HepG2 (cell line): ENCODE data around the gene CFAP73. TPM values are rescaled to one million over a fixed set of nuclear protein-coding genes. Genes with fewer than 3 reads are reported as not detected.

ENCODE experiments used
- CBFB ChIP-seq: sonication (generic); formaldehyde crosslinking; IDR thresholded peaks from 2 replicates; pipeline ENCODE4 v1.4.0; 2020; ENCODE audit warnings: missing genetic modification reagents
- CCDC6 ChIP-seq: sonication (generic); formaldehyde crosslinking; IDR thresholded peaks from 2 replicates; pipeline ENCODE4 v1.8.1; 2022; ENCODE audit warnings: mild to moderate bottlenecking, missing genetic modification reagents, moderate library complexity
- DPF2 ChIP-seq: sonication (generic); formaldehyde crosslinking; IDR thresholded peaks from 2 replicates; pipeline ENCODE4 v1.4.0; 2020; ENCODE audit warnings: mild to moderate bottlenecking, low read depth, missing genetic modification reagents, borderline replicate concordance
- ELF4 ChIP-seq: sonication (generic); formaldehyde crosslinking; IDR thresholded peaks from 2 replicates; pipeline ENCODE4 v1.5.0; 2020; ENCODE audit warnings: missing genetic modification reagents, mild to moderate bottlenecking, moderate library complexity, borderline replicate concordance
- GATA4 ChIP-seq: sonication (generic); IDR thresholded peaks from 2 replicates; pipeline ENCODE4 v1.6.1; 2016; ENCODE audit warnings: antibody characterized with exemption, low read depth, borderline replicate concordance
- LCORL ChIP-seq, 2 experiments: fragments of 450-650 bp in 1 of 2; sonication (generic) in 1 of 2; formaldehyde crosslinking in 1 of 2; IDR thresholded peaks; 2 replicates each; pipeline versions ENCODE4 v1.5.0 to v1.6.1; 2017 to 2020; ENCODE audit warnings: antibody characterized with exemption in 1 of 2, missing genetic modification reagents in 1 of 2
- NFATC3 ChIP-seq: sonication (generic); formaldehyde crosslinking; IDR thresholded peaks from 2 replicates; pipeline ENCODE4 v1.5.1; 2020; ENCODE audit warnings: mild to moderate bottlenecking, missing genetic modification reagents
- ZNF337 ChIP-seq: sonication (generic); formaldehyde crosslinking; IDR thresholded peaks from 2 replicates; pipeline ENCODE4 v1.5.1; 2020; ENCODE audit warnings: missing genetic modification reagents, low read depth, mild to moderate bottlenecking, borderline replicate concordance
- ZNF547 ChIP-seq: sonication (generic); formaldehyde crosslinking; IDR thresholded peaks from 2 replicates; pipeline ENCODE4 v1.5.1; 2020; ENCODE audit warnings: mild to moderate bottlenecking, missing genetic modification reagents
- polyA plus RNA-seq, 8 experiments: library from polyadenylated mRNA; depleted of rRNA in 3 of 8; stranded (reverse) in 7 of 8; unstranded in 1 of 8; fragments of >200 nt; fragmentation: Illumina TruSeq in 4 of 8; extraction: Trizol in 4 of 8; gene quantifications; 2 replicates each; pipeline versions ENCODE4 v1.2.1 to v1.2.3, GENCODE V29; 2011 to 2016; ENCODE audit warnings: low read depth in 4 of 8, missing spikeins in 1 of 8, mixed read lengths in 1 of 8; ENCODE audit not compliant: insufficient read depth in 1 of 8
- total RNA-seq, 5 experiments: library from RNA; depleted of rRNA; stranded (reverse); fragments of >200 nt; fragmentation: Illumina TruSeq; extraction: Trizol; gene quantifications; 2 replicates each; pipeline ENCODE4 v1.2.3, GENCODE V29; 2016; ENCODE audit warnings: low read depth in 1 of 5
- TF ChIP-seq, protein P1 (sequence below): sonication (generic); formaldehyde crosslinking; IDR thresholded peaks from 2 replicates; pipeline ENCODE4 v1.5.1; 2020; ENCODE audit warnings: missing genetic modification reagents, mild to moderate bottlenecking, borderline replicate concordance
- TF ChIP-seq, protein P2 (sequence below): sonication (generic); formaldehyde crosslinking; IDR thresholded peaks from 2 replicates; pipeline ENCODE4 v1.4.0; 2020; ENCODE audit warnings: mild to moderate bottlenecking, low read depth, missing genetic modification reagents
- TF ChIP-seq, protein P3 (sequence below): sonication (generic); formaldehyde crosslinking; IDR thresholded peaks from 2 replicates; pipeline ENCODE4 v1.8.1; 2023; ENCODE audit warnings: mild to moderate bottlenecking, missing genetic modification reagents

The CFAP73 gene
- total and polyA plus RNA-seq, 2 of the 13 experiments (the other 11 are each of a cell fraction or from before 2014, with no cell fraction given) = not detected

DNA sequence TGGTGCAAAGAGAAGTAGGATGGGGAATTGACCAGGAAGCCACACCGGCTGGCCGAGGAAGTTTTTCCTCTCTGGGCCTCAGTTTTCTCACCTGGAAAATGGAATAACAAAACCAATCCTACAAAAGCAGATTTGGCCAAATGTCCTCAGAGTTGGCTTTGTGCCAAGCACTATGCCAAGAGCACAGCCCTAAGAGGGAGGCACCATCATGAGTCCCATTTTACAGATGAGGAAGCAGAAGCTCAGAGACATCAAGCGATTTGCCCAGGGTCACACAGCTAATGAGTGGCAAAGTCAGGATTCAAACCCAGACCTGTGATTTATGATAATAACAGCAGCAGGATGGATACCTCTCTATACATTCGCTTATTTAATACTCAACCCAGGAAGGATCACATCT, 41.2 kb upstream of the CFAP73 start (continued):
- TF ChIP-seq, protein P1, sequence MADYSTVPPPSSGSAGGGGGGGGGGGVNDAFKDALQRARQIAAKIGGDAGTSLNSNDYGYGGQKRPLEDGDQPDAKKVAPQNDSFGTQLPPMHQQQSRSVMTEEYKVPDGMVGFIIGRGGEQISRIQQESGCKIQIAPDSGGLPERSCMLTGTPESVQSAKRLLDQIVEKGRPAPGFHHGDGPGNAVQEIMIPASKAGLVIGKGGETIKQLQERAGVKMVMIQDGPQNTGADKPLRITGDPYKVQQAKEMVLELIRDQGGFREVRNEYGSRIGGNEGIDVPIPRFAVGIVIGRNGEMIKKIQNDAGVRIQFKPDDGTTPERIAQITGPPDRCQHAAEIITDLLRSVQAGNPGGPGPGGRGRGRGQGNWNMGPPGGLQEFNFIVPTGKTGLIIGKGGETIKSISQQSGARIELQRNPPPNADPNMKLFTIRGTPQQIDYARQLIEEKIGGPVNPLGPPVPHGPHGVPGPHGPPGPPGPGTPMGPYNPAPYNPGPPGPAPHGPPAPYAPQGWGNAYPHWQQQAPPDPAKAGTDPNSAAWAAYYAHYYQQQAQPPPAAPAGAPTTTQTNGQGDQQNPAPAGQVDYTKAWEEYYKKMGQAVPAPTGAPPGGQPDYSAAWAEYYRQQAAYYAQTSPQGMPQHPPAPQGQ (CRISPR knock-in tag) = no peak
- no peak for TF ChIP-seq ZNF337 (CRISPR knock-in tag)
- TF ChIP-seq ZNF547 = no peak
- TF ChIP-seq NFATC3 (CRISPR knock-in tag) = no peak
- TF ChIP-seq CBFB (CRISPR knock-in tag) = no peak
- no peak for TF ChIP-seq ELF4 (CRISPR knock-in tag)
- TF ChIP-seq LCORL (IDR thresholded peaks at IDR 0.05) = peak; percentile 70; the same call in 1 of the 2 replicates
- no peak for TF ChIP-seq LCORL (CRISPR knock-in tag; IDR thresholded peaks at IDR 0.05)
- no peak for TF ChIP-seq CCDC6
- TF ChIP-seq DPF2 (CRISPR knock-in tag) = no peak
- TF ChIP-seq, protein P2, sequence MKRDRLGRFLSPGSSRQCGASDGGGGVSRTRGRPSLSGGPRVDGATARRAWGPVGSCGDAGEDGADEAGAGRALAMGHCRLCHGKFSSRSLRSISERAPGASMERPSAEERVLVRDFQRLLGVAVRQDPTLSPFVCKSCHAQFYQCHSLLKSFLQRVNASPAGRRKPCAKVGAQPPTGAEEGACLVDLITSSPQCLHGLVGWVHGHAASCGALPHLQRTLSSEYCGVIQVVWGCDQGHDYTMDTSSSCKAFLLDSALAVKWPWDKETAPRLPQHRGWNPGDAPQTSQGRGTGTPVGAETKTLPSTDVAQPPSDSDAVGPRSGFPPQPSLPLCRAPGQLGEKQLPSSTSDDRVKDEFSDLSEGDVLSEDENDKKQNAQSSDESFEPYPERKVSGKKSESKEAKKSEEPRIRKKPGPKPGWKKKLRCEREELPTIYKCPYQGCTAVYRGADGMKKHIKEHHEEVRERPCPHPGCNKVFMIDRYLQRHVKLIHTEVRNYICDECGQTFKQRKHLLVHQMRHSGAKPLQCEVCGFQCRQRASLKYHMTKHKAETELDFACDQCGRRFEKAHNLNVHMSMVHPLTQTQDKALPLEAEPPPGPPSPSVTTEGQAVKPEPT (CRISPR knock-in tag) = no peak
- TF ChIP-seq GATA4 = no peak
- TF ChIP-seq, protein P3, sequence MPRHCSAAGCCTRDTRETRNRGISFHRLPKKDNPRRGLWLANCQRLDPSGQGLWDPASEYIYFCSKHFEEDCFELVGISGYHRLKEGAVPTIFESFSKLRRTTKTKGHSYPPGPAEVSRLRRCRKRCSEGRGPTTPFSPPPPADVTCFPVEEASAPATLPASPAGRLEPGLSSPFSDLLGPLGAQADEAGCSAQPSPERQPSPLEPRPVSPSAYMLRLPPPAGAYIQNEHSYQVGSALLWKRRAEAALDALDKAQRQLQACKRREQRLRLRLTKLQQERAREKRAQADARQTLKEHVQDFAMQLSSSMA (CRISPR knock-in tag) = no peak
